Neural progenitor cell (in vitro differentiated cells): Measurements from ENCODE around the gene ZCCHC14. TPM values are rescaled to one million over a fixed set of nuclear protein-coding genes. Genes with fewer than 3 reads are reported as not detected.

Source experiments
- DNase-seq: peaks from one replicate; pipeline ENCODE4 v3.0.0-alpha.2; 2016; ENCODE audit warnings: low spot score
- H2AFZ ChIP-seq: fragments of 200-600 bp; sonication (generic); replicated peaks from 2 replicates; pipeline ENCODE4 v1.6.1; 2016; ENCODE audit warnings: antibody characterized with exemption
- H3F3A ChIP-seq: fragments of 200-600 bp; sonication (generic); 2 replicates; pipeline ENCODE4 v1.6.1; 2016; ENCODE audit warnings: antibody characterized with exemption, low read depth
- H3K27ac ChIP-seq: fragments of 200-600 bp; sonication (generic); 2 replicates; pipeline ENCODE4 v1.5.1; 2016; ENCODE audit warnings: mild to moderate bottlenecking
- H3K27me3 ChIP-seq: fragments of 200-600 bp; sonication (generic); 2 replicates; pipeline ENCODE4 v1.6.1; 2016; ENCODE audit warnings: mild to moderate bottlenecking, moderate library complexity
- H3K36me3 ChIP-seq: fragments of 200-600 bp; sonication (generic); 2 replicates; pipeline ENCODE4 v1.5.1; 2016
- H3K4me1 ChIP-seq: fragments of 200-600 bp; sonication (generic); 2 replicates; pipeline ENCODE4 v1.6.1; 2016; ENCODE audit warnings: mixed run types
- H3K4me2 ChIP-seq: fragments of 200-600 bp; sonication (generic); 2 replicates; pipeline ENCODE4 v1.6.1; 2016
- H3K4me3 ChIP-seq: fragments of 200-600 bp; sonication (generic); 2 replicates; pipeline ENCODE4 v1.5.1; 2016
- H3K79me2 ChIP-seq: fragments of 200-600 bp; sonication (generic); 2 replicates; pipeline ENCODE4 v1.6.1; 2016; ENCODE audit warnings: low read depth
- H3K9ac ChIP-seq: fragments of 200-600 bp; sonication (generic); 2 replicates; pipeline ENCODE4 v1.6.1; 2016
- H3K9me3 ChIP-seq: fragments of 200-600 bp; sonication (generic); 2 replicates; pipeline ENCODE4 v1.5.1; 2016; ENCODE audit warnings: low read depth
- H4K20me1 ChIP-seq: fragments of 200-600 bp; sonication (generic); 2 replicates; pipeline ENCODE4 v1.6.1; 2016; ENCODE audit warnings: low read depth
- H3K27ac Mint-ChIP-seq: 3 replicates; pipeline ENCODE4 v1.8.0; 2021; ENCODE audit warnings: mixed read lengths
- H3K27me3 Mint-ChIP-seq: 2 replicates; pipeline ENCODE4 v1.8.0; 2022; ENCODE audit warnings: low read depth, mild to moderate bottlenecking, inconsistent platforms, moderate library complexity, mixed read lengths; ENCODE audit not compliant: insufficient read depth
- H3K36me3 Mint-ChIP-seq: 3 replicates; pipeline ENCODE4 v1.8.0; 2021; ENCODE audit warnings: mixed read lengths
- H3K4me1 Mint-ChIP-seq: 3 replicates; pipeline ENCODE4 v1.8.0; 2021; ENCODE audit warnings: mixed read lengths
- H3K4me3 Mint-ChIP-seq: 3 replicates; pipeline ENCODE4 v1.8.0; 2021; ENCODE audit warnings: mild to moderate bottlenecking, moderate library complexity, mixed read lengths
- H3K9me3 Mint-ChIP-seq: 3 replicates; pipeline ENCODE4 v1.8.0; 2020; ENCODE audit warnings: mixed read lengths
- CTCF ChIP-seq: fragments of 200-600 bp; sonication (generic); IDR thresholded peaks from 2 replicates; pipeline ENCODE4 v1.5.1; 2017; ENCODE audit warnings: antibody characterized with exemption, mild to moderate bottlenecking
- EZH2 ChIP-seq: fragments of 200-600 bp; sonication (generic); IDR thresholded peaks from 2 replicates; pipeline ENCODE4 v1.6.1; 2017; ENCODE audit warnings: antibody characterized with exemption, mild to moderate bottlenecking, moderate library complexity
- EZH2phosphoT487 ChIP-seq: fragments of 200-600 bp; sonication (generic); IDR thresholded peaks from 2 replicates; pipeline ENCODE4 v1.6.1; 2017; ENCODE audit warnings: antibody characterized with exemption
- total RNA-seq: library from RNA; depleted of rRNA; stranded (reverse); fragments of >200 nt; gene quantifications from 2 replicates; pipeline ENCODE4 v1.2.3, GENCODE V29; 2015; ENCODE audit warnings: low replicate concordance

ZCCHC14 gene
- 10.3 and 11.7 TPM in 2 replicates for total RNA-seq

GRCh38 chr16:87492721-87493607, at the start of gene ZCCHC14:
Gene ZCCHC14 (minus strand): TSS chr16:87493024. CDS start chr16:87492238, 786 bp downstream.
- no peaks in the 10 kb centered on the region for H3K9me3 Mint-ChIP-seq
- DNase-seq = peak; percentile 100
- peaks cover 5% of the 10 kb centered on the region for H3K27me3 Mint-ChIP-seq
- H3K4me2 ChIP-seq = peak within 1 kb of the TSS; percentile 72
- H3K27me3 ChIP-seq = peaks cover 13% of the 10 kb centered on the region
- H2AFZ ChIP-seq = peak within 1 kb of the TSS; percentile 89
- peaks cover 31% of the 10 kb centered on the region for H3K4me1 Mint-ChIP-seq
- peak within 1 kb of the TSS; percentile 61 for H3K4me3 ChIP-seq
- peaks cover 3% of the 10 kb centered on the region for H3K36me3 Mint-ChIP-seq
- TF ChIP-seq EZH2phosphoT487 = no peak
- TF ChIP-seq CTCF = no peak
- no peak for TF ChIP-seq EZH2
- no peak within 1 kb of the TSS for H3K27ac ChIP-seq
- H3K79me2 ChIP-seq = peaks cover 41% of the 10 kb centered on the region
- peak within 1 kb of the TSS; percentile 94 for H3K27ac Mint-ChIP-seq
- no peaks in the 10 kb centered on the region for H3K9me3 ChIP-seq
- H3F3A ChIP-seq = peaks cover 9% of the 10 kb centered on the region
- H3K36me3 ChIP-seq = no peaks in the 10 kb centered on the region
- H3K9ac ChIP-seq = no peak within 1 kb of the TSS
- peak within 1 kb of the TSS; percentile 87 for H3K4me3 Mint-ChIP-seq
- H3K4me1 ChIP-seq = peaks cover 18% of the 10 kb centered on the region
- H4K20me1 ChIP-seq = peaks cover 41% of the 10 kb centered on the region

DNA sequence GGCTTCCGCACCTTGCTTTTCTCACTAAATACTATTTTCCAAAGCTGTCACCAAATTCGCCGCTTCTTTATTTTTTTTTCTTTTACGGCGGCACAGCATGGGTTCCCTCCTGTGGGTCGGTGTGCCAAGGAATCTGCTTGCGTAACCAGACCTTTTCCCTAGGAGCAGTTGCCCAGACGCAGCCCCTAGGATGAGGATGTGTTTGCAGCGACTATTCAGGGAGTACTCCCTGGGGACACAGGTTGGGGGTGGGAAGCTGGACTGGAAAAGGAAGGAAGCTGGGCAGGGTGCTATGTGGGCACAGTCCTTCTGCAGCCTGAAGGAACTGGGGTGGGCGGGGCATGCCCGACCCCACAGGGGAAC, 49.0 kb upstream of the ZCCHC14 start:
- no peaks in the 10 kb centered on the region for H3K36me3 ChIP-seq
- peaks cover 7% of the 10 kb centered on the region for H3K9me3 Mint-ChIP-seq
- H3K4me1 ChIP-seq = peaks cover 20% of the 10 kb centered on the region
- H4K20me1 ChIP-seq = no peaks in the 10 kb centered on the region
- H3K79me2 ChIP-seq = no peaks in the 10 kb centered on the region
- H3K9ac ChIP-seq = no peak overlapping the region
- H3K27me3 ChIP-seq = no peaks in the 10 kb centered on the region
- H3K4me3 ChIP-seq = no peak overlapping the region
- peak overlapping the region; percentile 85 for H3K27ac Mint-ChIP-seq
- no peaks in the 10 kb centered on the region for H3F3A ChIP-seq
- no peaks in the 10 kb centered on the region for H3K9me3 ChIP-seq
- no peaks in the 10 kb centered on the region for H3K36me3 Mint-ChIP-seq
- TF ChIP-seq CTCF (no peak), EZH2phosphoT487 (no peak), EZH2 (no peak)
- no peak for DNase-seq
- no peak overlapping the region for H3K27ac ChIP-seq
- peaks cover 46% of the 10 kb centered on the region for H3K4me1 Mint-ChIP-seq
- H3K4me3 Mint-ChIP-seq = no peak overlapping the region
- H3K27me3 Mint-ChIP-seq = peaks cover 10% of the 10 kb centered on the region
- no peak overlapping the region for H2AFZ ChIP-seq
- H3K4me2 ChIP-seq = no peak overlapping the region

DNA sequence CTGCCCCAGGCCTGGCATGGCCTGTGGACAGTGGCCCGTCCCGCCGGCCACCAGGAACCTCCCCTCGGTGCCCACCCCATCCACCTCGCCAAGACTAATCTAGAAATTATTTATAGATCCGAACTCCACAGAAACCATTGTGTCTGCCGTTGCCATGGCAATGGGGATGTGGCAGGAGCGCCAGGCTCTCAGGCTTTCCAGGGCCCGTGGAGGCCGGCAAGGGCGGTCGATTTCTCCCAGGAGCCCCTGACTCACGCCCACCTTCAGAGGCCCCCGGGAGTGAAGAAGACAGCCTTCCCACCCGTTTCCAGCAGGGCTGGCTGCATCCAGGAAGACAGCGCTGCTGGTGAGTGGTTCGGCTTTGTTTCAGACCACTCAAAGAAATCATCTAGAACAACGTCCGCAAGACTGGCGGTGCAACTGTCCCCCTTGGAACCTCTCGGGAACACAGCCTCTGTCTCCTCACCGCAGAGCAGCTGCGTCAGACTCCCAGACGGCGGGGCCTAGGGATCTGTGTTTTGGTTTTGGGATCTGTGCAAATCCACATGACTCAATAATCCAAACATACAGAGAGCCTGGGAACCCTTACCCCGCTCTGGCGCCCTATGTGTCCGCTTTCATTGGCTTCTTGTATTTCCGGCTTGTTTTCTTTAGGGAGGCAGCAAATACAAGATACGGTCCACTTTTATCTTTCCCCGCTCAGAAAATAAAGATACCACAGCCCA, 48.5 kb upstream of the ZCCHC14 start:
- Histone ChIP-seq H3F3A (no peaks in the 10 kb centered on the region), H3K9me3 (no peaks in the 10 kb centered on the region), H3K36me3 (no peaks in the 10 kb centered on the region), H3K79me2 (no peaks in the 10 kb centered on the region), H3K9ac (no peak overlapping the region), H3K4me3 (no peak overlapping the region), H3K4me1 (peaks cover 20% of the 10 kb centered on the region), H2AFZ (peak overlapping the region; percentile 39), H4K20me1 (no peaks in the 10 kb centered on the region), H3K27ac (no peak overlapping the region), H3K4me2 (no peak overlapping the region), H3K27me3 (no peaks in the 10 kb centered on the region)
- Mint-ChIP-seq H3K27ac (peak overlapping the region; percentile 85), H3K9me3 (peaks cover 8% of the 10 kb centered on the region), H3K36me3 (no peaks in the 10 kb centered on the region), H3K27me3 (peaks cover 8% of the 10 kb centered on the region), H3K4me3 (no peak overlapping the region), H3K4me1 (peaks cover 46% of the 10 kb centered on the region)
- TF ChIP-seq CTCF = no peak
- no peak for TF ChIP-seq EZH2
- no peak for TF ChIP-seq EZH2phosphoT487
- peak; percentile 36 for DNase-seq
